GM12878 (cell line): ENCODE data around the gene LMCD1. TPM values are rescaled to one million over a fixed set of nuclear protein-coding genes. Genes with fewer than 3 reads are reported as not detected.

Experiments used
- ATAC-seq: fragments of 200-7000 bp; cut with Tn5 transposase; 3 replicates; pipeline ENCODE4 v1.9.1; 2020; ENCODE audit warnings: mild to moderate bottlenecking, moderate library complexity
- BruUV-seq: library from RNA; stranded (reverse); fragments of 400-500 nt; replicated peaks from 2 replicates; lab custom pipeline; 2021; lab: Mats Ljungman, UMichigan
- CTCF ChIA-PET: fragments of 300-600 bp; sonication (Branson Sonifier 250); formaldehyde crosslinking; extraction: SDS; loops from one replicate; lab custom pipeline; 2021; ENCODE audit warnings: inconsistent platforms; lab: Yijun Ruan, JAX
- POLR2A ChIA-PET: fragments of 350-600 bp; formaldehyde crosslinking; extraction: SDS; loops from one replicate; lab custom pipeline; 2021; ENCODE audit warnings: inconsistent platforms; lab: Charles Lee
- RAD21 ChIA-PET: fragments of 300-600 bp; sonication (Branson Sonifier 250); formaldehyde crosslinking; loops from one replicate; lab custom pipeline; 2023; ENCODE audit warnings: antibody characterized with exemption; ENCODE audit not compliant: unreplicated experiment; lab: Charles Lee
- SMC1A ChIA-PET: fragments of 300-600 bp; sonication (Branson Sonifier 250); formaldehyde crosslinking; loops from one replicate; lab custom pipeline; 2023; ENCODE audit not compliant: unreplicated experiment, uncharacterized antibody; lab: Charles Lee
- DNase-seq: peaks from one replicate; pipeline ENCODE4 v3.0.0-alpha.2; 2011; ENCODE audit warnings: low read depth, low spot score
- FAIRE-seq: peaks from 3 replicates; lab custom pipeline; 2011; peaks lifted over from hg19 to GRCh38; lab: Jason Lieb, UNC
- H2AFZ ChIP-seq: 2 replicates; pipeline ENCODE4 v1.6.0; 2011; ENCODE audit warnings: low read depth, low read length, control low read depth; ENCODE audit not compliant: control insufficient read depth
- H3K27ac ChIP-seq: 2 replicates; pipeline ENCODE4 v1.5.1; 2011; ENCODE audit warnings: control low read depth; ENCODE audit not compliant: control insufficient read depth, insufficient read depth
- H3K27me3 ChIP-seq, 2 experiments: replicated peaks in 1 of 2; 2 replicates each; pipeline versions ENCODE4 v1.6.0 to v1.6.1; 2011; ENCODE audit warnings: low read length in 1 of 2; ENCODE audit not compliant: control insufficient read depth in 2 of 2, insufficient read depth in 2 of 2
- H3K36me3 ChIP-seq, 2 experiments: 2 replicates each; pipeline ENCODE4 v1.5.1; 2011; ENCODE audit warnings: low read length in 1 of 2; ENCODE audit not compliant: control insufficient read depth in 2 of 2, insufficient read depth in 2 of 2
- H3K4me1 ChIP-seq: 2 replicates; pipeline ENCODE4 v1.6.1; 2011; ENCODE audit warnings: mild to moderate bottlenecking, low read length, moderate library complexity, mixed read lengths; ENCODE audit not compliant: control insufficient read depth, insufficient read depth
- H3K4me2 ChIP-seq: 2 replicates; pipeline ENCODE4 v1.6.0; 2011; ENCODE audit warnings: control low read depth; ENCODE audit not compliant: control insufficient read depth, insufficient read depth
- H3K4me3 ChIP-seq: fragments of 200-600 bp; sonication (generic); 2 replicates; pipeline ENCODE4 v1.5.1; 2016
- H3K79me2 ChIP-seq: 2 replicates; pipeline ENCODE4 v1.6.0; 2011; ENCODE audit warnings: low read length; ENCODE audit not compliant: control insufficient read depth, insufficient read depth
- H3K9ac ChIP-seq: 2 replicates; pipeline ENCODE4 v1.8.0; 2011; ENCODE audit warnings: low read length, control low read depth, mixed read lengths; ENCODE audit not compliant: control insufficient read depth, insufficient read depth
- H3K9me3 ChIP-seq: replicated peaks from 3 replicates; pipeline ENCODE4 v1.5.1; 2011; ENCODE audit warnings: mild to moderate bottlenecking, low read length; ENCODE audit not compliant: control insufficient read depth, insufficient read depth
- H4K20me1 ChIP-seq: 2 replicates; pipeline ENCODE4 v1.6.0; 2011; ENCODE audit not compliant: control insufficient read depth, insufficient read depth
- ATF3 ChIP-seq: IDR thresholded peaks from 2 replicates; pipeline ENCODE4 v1.6.1; 2011; ENCODE audit warnings: low read depth, mild to moderate bottlenecking, low read length, moderate library complexity, borderline replicate concordance; ENCODE audit errors: extremely low read depth
- ATF7 ChIP-seq: fragments of 450-650 bp; IDR thresholded peaks from 2 replicates; pipeline ENCODE4 v1.6.1; 2016; ENCODE audit warnings: low read depth, mild to moderate bottlenecking
- BHLHE40 ChIP-seq, 2 experiments: fragments of 450-650 bp in 1 of 2; IDR thresholded peaks; 2 replicates each; pipeline ENCODE4 v1.6.1; 2011 to 2017; ENCODE audit warnings: low read depth in 2 of 2, borderline replicate concordance in 1 of 2, improper control_type of control experiment in 1 of 2, low read length in 1 of 2, mild to moderate bottlenecking in 1 of 2
- CBX3 ChIP-seq: fragments of 200-600 bp; sonication (generic); IDR thresholded peaks from 2 replicates; pipeline ENCODE4 v1.6.1; 2016; ENCODE audit warnings: low read depth, borderline replicate concordance
- E2F8 ChIP-seq: fragments of 450-650 bp; IDR thresholded peaks from 2 replicates; pipeline ENCODE4 v1.6.1; 2018; ENCODE audit warnings: mild to moderate bottlenecking, low read depth, moderate library complexity; ENCODE audit not compliant: partially characterized antibody
- IKZF2 ChIP-seq, 2 experiments: fragments of 450-650 bp; IDR thresholded peaks; 2 replicates each; pipeline ENCODE4 v1.6.1; 2017; ENCODE audit warnings: mild to moderate bottlenecking in 2 of 2, moderate library complexity in 2 of 2
- MEF2B ChIP-seq: fragments of 450-650 bp; IDR thresholded peaks from 2 replicates; pipeline ENCODE4 v1.6.1; 2018; ENCODE audit warnings: mild to moderate bottlenecking, moderate library complexity; ENCODE audit not compliant: partially characterized antibody, poor library complexity, severe bottlenecking
- MXI1 ChIP-seq: fragments of 150-350 bp; IDR thresholded peaks from 2 replicates; pipeline ENCODE4 v1.6.1; 2011; ENCODE audit warnings: low read depth, mild to moderate bottlenecking, inconsistent platforms, low read length, improper control_type of control experiment
- NR2C2 ChIP-seq: IDR thresholded peaks from 2 replicates; pipeline ENCODE4 v1.6.1; 2011; ENCODE audit warnings: borderline replicate concordance, low read depth; ENCODE audit not compliant: control insufficient read depth, insufficient read length
- RELA ChIP-seq: fragments of 450-650 bp; IDR thresholded peaks from 2 replicates; pipeline ENCODE4 v1.8.0; 2014; ENCODE audit warnings: borderline replicate concordance; ENCODE audit not compliant: partially characterized antibody
- SPI1 ChIP-seq: IDR thresholded peaks from 2 replicates; pipeline ENCODE4 v1.6.1; 2011; ENCODE audit warnings: low read depth, mild to moderate bottlenecking, low read length, moderate library complexity, borderline replicate concordance; ENCODE audit not compliant: insufficient read depth
- SRF ChIP-seq, 2 experiments: IDR thresholded peaks; 2 replicates each; pipeline ENCODE4 v1.6.1; 2011; ENCODE audit warnings: low read depth in 2 of 2, low read length in 2 of 2, mild to moderate bottlenecking in 1 of 2, moderate library complexity in 1 of 2
- WRNIP1 ChIP-seq: IDR thresholded peaks from 2 replicates; pipeline ENCODE4 v1.6.1; 2011; ENCODE audit warnings: low read depth, low read length, improper control_type of control experiment, borderline replicate concordance
- WGBS: methylation state at CpG from one replicate; pipeline ENCODE4 v1.1.6; 2016; ENCODE audit warnings: low lambda C conversion rate; ENCODE audit not compliant: insufficient replicate concordance, insufficient coverage; ENCODE audit errors: missing lambda C conversion rate; 5-methylcytosine and 5-hydroxymethylcytosine counted together
- in situ Hi-C: fragments of 300-500 bp; cut with MboI; formaldehyde crosslinking; loops from 9 replicates; pipeline ENCODE4 v1.14.3; 2018; ENCODE audit warnings: mixed read lengths
- intact Hi-C: fragments of 100-400 bp; cut with micrococcal nuclease; formaldehyde crosslinking; loops from one replicate; pipeline ENCODE4 v1.14.2; 2022; ENCODE audit not compliant: unreplicated experiment
- polyA plus RNA-seq, 11 experiments: library from polyadenylated mRNA; depleted of rRNA in 4 of 11; unstranded in 6 of 11; stranded (reverse) in 5 of 11; fragments of >200 nt; fragmentation: Nextera tagmentation in 4 of 11; fragmentation: Illumina TruSeq in 1 of 11; extraction: Ambion mirVana in 4 of 11; extraction: Trizol in 1 of 11; gene quantifications; 1 replicate in 1 of 11; 2 replicates in 10 of 11; pipeline versions ENCODE4 v1.2.1 to v1.2.3, GENCODE V29; 2011 to 2016; ENCODE audit warnings: inconsistent platforms in 2 of 11, missing spikeins in 2 of 11, low read depth in 1 of 11
- total RNA-seq, 4 experiments: library from RNA; depleted of rRNA in 3 of 4; stranded (reverse); fragments of >200 nt in 3 of 4; fragmentation: Illumina TruSeq in 1 of 4; extraction: Trizol in 1 of 4; gene quantifications; 2 replicates each; pipeline versions ENCODE4 v1.2.1 to v1.2.3, GENCODE V29; 2013 to 2021
- TF ChIP-seq, protein P1 (sequence below): fragments of 450-650 bp; IDR thresholded peaks from 2 replicates; pipeline ENCODE4 v1.6.1; 2017; ENCODE audit warnings: mild to moderate bottlenecking

LMCD1 gene
- total and polyA plus RNA-seq, 10 of the 15 experiments (the other 5 are each of a cell fraction or from before 2014, with no cell fraction given), result 0.27 to 6.4 (median 1.7) TPM

DNA sequence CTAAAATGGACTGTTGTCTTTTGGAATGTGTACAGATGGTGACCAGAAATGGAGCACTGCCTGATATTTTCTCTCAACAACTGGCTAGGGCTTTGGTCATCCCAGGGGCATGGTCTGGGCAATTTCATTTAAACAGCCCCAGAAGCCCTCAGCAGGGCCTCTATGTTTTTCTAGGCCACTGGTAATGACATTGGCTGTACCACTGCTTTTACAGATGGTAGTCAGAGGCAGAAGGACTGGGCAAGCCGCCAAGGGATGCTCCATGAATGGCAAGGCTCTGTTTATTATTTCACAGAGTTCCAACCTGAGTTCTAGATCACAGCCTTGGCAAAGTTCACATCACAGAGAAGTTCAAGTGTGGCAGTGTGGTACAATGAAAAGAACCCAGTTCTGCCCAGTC lies 37.0 kb upstream of the LMCD1 start (continued):
- no peak for TF ChIP-seq RELA
- TF ChIP-seq E2F8, result no peak
- TF ChIP-seq SPI1, result no peak

DNA sequence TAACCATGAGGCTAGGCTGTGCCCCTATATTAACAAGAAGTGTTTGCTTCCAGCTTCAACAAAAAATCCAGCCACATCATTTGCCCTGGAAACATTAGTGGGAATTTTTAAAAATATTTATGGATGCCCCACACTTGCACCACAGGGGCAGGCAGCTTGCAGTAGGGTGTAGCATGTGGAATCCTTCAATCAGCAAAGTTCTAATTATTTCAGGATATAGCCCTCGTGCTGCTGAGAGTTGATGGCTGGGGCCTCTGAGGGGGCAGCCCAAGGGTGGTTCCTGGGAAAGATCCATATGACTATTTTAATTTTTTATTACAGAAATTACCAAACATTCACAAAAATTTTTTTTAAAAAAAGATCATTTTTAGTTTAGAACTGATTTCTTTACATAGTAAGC lies 35.1 kb upstream of the LMCD1 start:
- FAIRE-seq (no peak), ATAC-seq (no peak), DNase-seq (no peak)
- no TSS peak for BruUV-seq
- no peak overlapping the region for H3K4me2 ChIP-seq
- H3K36me3 ChIP-seq, result no peaks in the 10 kb centered on the region
- intact Hi-C loops, result no loop called here
- WGBS, result 0% methylated on average over 1 of the region's 1 CpG
- H2AFZ ChIP-seq, result no peak overlapping the region
- H3K4me1 ChIP-seq, result no peaks in the 10 kb centered on the region
- in situ Hi-C loops, result no loop called here
- SMC1A ChIA-PET, result no interaction called here
- CTCF ChIA-PET, result no interaction called here
- H3K79me2 ChIP-seq, result no peaks in the 10 kb centered on the region
- H4K20me1 ChIP-seq, result no peaks in the 10 kb centered on the region
- TF ChIP-seq WRNIP1 (no peak), CBX3 (no peak), NR2C2 (no peak), BHLHE40 (IDR thresholded peaks at IDR 0.05; ENCODE audit: borderline replicate concordance in 1 of 2, low read depth in 2 of 2, low read length in 1 of 2) (no peak), MXI1 (no peak), IKZF2 (IDR thresholded peaks at IDR 0.05) (no peak), MEF2B (no peak), SRF (IDR thresholded peaks at IDR 0.05; ENCODE audit: low read depth in 2 of 2, low read length in 2 of 2) (no peak), ATF3 (no peak), ATF7 (no peak)
- TF ChIP-seq, protein P1, sequence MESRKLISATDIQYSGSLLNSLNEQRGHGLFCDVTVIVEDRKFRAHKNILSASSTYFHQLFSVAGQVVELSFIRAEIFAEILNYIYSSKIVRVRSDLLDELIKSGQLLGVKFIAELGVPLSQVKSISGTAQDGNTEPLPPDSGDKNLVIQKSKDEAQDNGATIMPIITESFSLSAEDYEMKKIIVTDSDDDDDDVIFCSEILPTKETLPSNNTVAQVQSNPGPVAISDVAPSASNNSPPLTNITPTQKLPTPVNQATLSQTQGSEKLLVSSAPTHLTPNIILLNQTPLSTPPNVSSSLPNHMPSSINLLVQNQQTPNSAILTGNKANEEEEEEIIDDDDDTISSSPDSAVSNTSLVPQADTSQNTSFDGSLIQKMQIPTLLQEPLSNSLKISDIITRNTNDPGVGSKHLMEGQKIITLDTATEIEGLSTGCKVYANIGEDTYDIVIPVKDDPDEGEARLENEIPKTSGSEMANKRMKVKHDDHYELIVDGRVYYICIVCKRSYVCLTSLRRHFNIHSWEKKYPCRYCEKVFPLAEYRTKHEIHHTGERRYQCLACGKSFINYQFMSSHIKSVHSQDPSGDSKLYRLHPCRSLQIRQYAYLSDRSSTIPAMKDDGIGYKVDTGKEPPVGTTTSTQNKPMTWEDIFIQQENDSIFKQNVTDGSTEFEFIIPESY, result no peak
- RAD21 ChIA-PET, result no interaction called here
- H3K27me3 ChIP-seq, result no peaks in the 10 kb centered on the region
- H3K9me3 ChIP-seq, result no peaks in the 10 kb centered on the region
- no peak overlapping the region for H3K27ac ChIP-seq
- POLR2A ChIA-PET, result no interaction called here
- H3K9ac ChIP-seq, result no peak overlapping the region
- H3K4me3 ChIP-seq, result no peak overlapping the region
